Urinary bladder (tissue), 4 donors: Measurements from ENCODE around the gene TIFAB. TPM values are rescaled to one million over a fixed set of nuclear protein-coding genes. Genes with fewer than 3 reads are reported as not detected.

Experiments
- DNase-seq: peaks from one replicate; pipeline ENCODE4 v3.0.0-alpha.2; 2015; ENCODE audit errors: extremely low spot score
- H3K27ac ChIP-seq: one replicate; pipeline ENCODE4 v1.5.1; 2013; ENCODE audit warnings: low read depth, mild to moderate bottlenecking, moderate library complexity
- H3K36me3 ChIP-seq: one replicate; pipeline ENCODE4 v1.6.1; 2013; ENCODE audit warnings: mild to moderate bottlenecking, moderate library complexity; ENCODE audit not compliant: insufficient read depth
- H3K4me1 ChIP-seq: one replicate; pipeline ENCODE4 v1.6.1; 2013; ENCODE audit warnings: mild to moderate bottlenecking, moderate library complexity; ENCODE audit not compliant: insufficient read depth
- H3K4me3 ChIP-seq: one replicate; pipeline ENCODE4 v1.5.1; 2013; ENCODE audit warnings: low read depth, low read length
- WGBS: extraction: QIAGEN DNeasy Blood & Tissue Kit; methylation state at CpG from one replicate; pipeline ENCODE4 v1.1.7; 2013; 5-methylcytosine and 5-hydroxymethylcytosine counted together
- polyA plus RNA-seq: library from polyadenylated mRNA; stranded (reverse); fragments of 200-250 nt; gene quantifications from one replicate; pipeline ENCODE4 v1.2.3, GENCODE V29; 2013
- small RNA-seq: library from RNA; depleted of rRNA; stranded (forward); fragments of <200 nt; gene quantifications from one replicate; pipeline ENCODE3, GENCODE V24; 2014
- total RNA-seq: library from RNA; depleted of rRNA; stranded (reverse); fragments of >200 nt; gene quantifications from one replicate; pipeline ENCODE4 v1.2.3, GENCODE V29; 2014
- donor health status: healthy with polysubstance abuse.
- donor health status: healthy.

TIFAB gene
- total and polyA plus RNA-seq, 2 donors = 0.05 to 0.37 TPM

- Histone ChIP-seq H3K36me3 (no peaks in the 10 kb centered on the region), H3K4me1 (peaks cover 4% of the 10 kb centered on the region), H3K27ac (peak overlapping the region; percentile 84), H3K4me3 (peak overlapping the region; percentile 98)
- DNase-seq = no peak
- under 1% methylated on average over 43 of the region's 43 CpGs for WGBS
Observed at GRCh38 chr5:135398160-135398854, 53.8 kb downstream of the TIFAB start.

Small RNA genes lying within 50 kb of the gene (small RNA-seq; reads per million reads assigned to genes)
- gene DCANP1 = not detected

Other genes starting within 250 kb of the TIFAB start
- gene MACROH2A1, start 53.1 kb downstream of the TIFAB start, total RNA-seq = 150 TPM
- gene MACROH2A1, start 53.1 kb downstream of the TIFAB start, polyA plus RNA-seq = 122 TPM
- 0.16 TPM for gene DCANP1, start 5.0 kb downstream of the TIFAB start, total RNA-seq
- gene DCANP1, start 5.0 kb downstream of the TIFAB start, polyA plus RNA-seq = not detected
- gene NEUROG1, start 83.6 kb upstream of the TIFAB start, total RNA-seq = not detected
- gene NEUROG1, start 83.6 kb upstream of the TIFAB start, polyA plus RNA-seq = not detected
- 16.0 TPM for gene CXCL14, start 126.6 kb upstream of the TIFAB start, total RNA-seq
- 107 TPM for gene CXCL14, start 126.6 kb upstream of the TIFAB start, polyA plus RNA-seq